Naive B cell (primary cell): ENCODE measurements around the gene SEBOX. TPM values are rescaled to one million over a fixed set of nuclear protein-coding genes. Genes with fewer than 3 reads are reported as not detected.
"Not testable (repeated sequence)": the region's sequence is repeated elsewhere in the genome, so short reads cannot be mapped to it uniquely, and the experiment has no call there.

Source experiments
- ATAC-seq, 2 donors: fragments of 150-1000 bp; cut with Tn5 transposase; 2 replicates each; pipeline ENCODE4 v1.10.0; 2021; ENCODE audit warnings: low read depth in 2 of 2, mild to moderate bottlenecking in 2 of 2, moderate library complexity in 2 of 2
- DNase-seq: peaks from one replicate; pipeline ENCODE4 v3.0.0; 2022
- H3K27ac Mint-ChIP-seq, 6 donors: one replicate each; pipeline ENCODE4 v1.8.0; 2020 to 2022; ENCODE audit warnings: mild to moderate bottlenecking in 6 of 6, mixed read lengths in 6 of 6, moderate library complexity in 5 of 6, inconsistent platforms in 2 of 6
- H3K27me3 Mint-ChIP-seq, 3 donors: one replicate each; pipeline ENCODE4 v1.8.0; 2021 to 2022; ENCODE audit warnings: mixed read lengths in 3 of 3, mild to moderate bottlenecking in 1 of 3
- H3K36me3 Mint-ChIP-seq, 2 donors: one replicate each; pipeline ENCODE4 v1.8.0; 2020 to 2022; ENCODE audit warnings: mixed read lengths in 2 of 2, inconsistent platforms in 1 of 2, mild to moderate bottlenecking in 1 of 2
- H3K4me1 Mint-ChIP-seq, 3 donors: one replicate each; pipeline ENCODE4 v1.8.0; 2020 to 2022; ENCODE audit warnings: mixed read lengths in 3 of 3, inconsistent platforms in 1 of 3, mild to moderate bottlenecking in 1 of 3, moderate library complexity in 1 of 3
- H3K4me3 Mint-ChIP-seq, 8 donors: one replicate each; pipeline ENCODE4 v1.8.0; 2020 to 2022; ENCODE audit warnings: mild to moderate bottlenecking in 8 of 8, mixed read lengths in 8 of 8, moderate library complexity in 8 of 8, inconsistent platforms in 2 of 8
- H3K9me3 Mint-ChIP-seq, 7 donors: one replicate each; pipeline ENCODE4 v1.8.0; 2020 to 2022; ENCODE audit warnings: mixed read lengths in 7 of 7, mild to moderate bottlenecking in 5 of 7, inconsistent platforms in 2 of 7, moderate library complexity in 1 of 7
- polyA plus RNA-seq, 6 donors: library from polyadenylated mRNA; unstranded; fragments of 300-500 nt; fragmentation: Illumina TruSeq; gene quantifications; one replicate each; pipeline ENCODE4 v1.2.3, GENCODE V29; 2021; ENCODE audit warnings: low read depth in 6 of 6

The SEBOX gene
- polyA plus RNA-seq, 6 donors from 2014 or later = not detected

DNA sequence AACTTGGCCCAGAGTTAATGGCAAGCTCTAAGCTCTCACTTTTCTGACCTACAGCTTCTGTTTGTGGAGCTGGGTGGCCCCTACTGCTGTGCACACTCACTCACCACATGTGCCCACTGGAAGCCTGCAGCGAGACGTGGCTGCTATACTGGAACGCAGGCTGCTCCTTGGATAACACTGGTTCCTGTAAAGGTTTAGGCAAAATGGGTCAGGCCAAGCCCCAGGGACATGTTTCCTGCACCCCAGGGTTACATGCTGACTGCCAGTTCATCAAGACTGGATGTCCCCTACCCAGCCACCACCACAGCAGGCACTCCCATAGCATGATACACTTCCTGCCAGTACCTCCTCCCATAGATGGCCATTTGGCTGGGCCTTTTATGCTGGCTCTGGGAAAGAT lies 16.0 kb downstream of the SEBOX start:
- H3K4me3 Mint-ChIP-seq = no peak overlapping the region
- peaks cover 0 to 4% (median 2%) of the 10 kb centered on the region in 3 donors for H3K4me1 Mint-ChIP-seq
- DNase-seq = no peak
- peak overlapping the region in 1 of 6 donors; percentile 3 for H3K27ac Mint-ChIP-seq
- ATAC-seq = no peak
- H3K9me3 Mint-ChIP-seq = no peaks in the 10 kb centered on the region
- H3K27me3 Mint-ChIP-seq = no peaks in the 10 kb centered on the region
- H3K36me3 Mint-ChIP-seq = peaks cover 0 to 4% of the 10 kb centered on the region in 2 donors

DNA sequence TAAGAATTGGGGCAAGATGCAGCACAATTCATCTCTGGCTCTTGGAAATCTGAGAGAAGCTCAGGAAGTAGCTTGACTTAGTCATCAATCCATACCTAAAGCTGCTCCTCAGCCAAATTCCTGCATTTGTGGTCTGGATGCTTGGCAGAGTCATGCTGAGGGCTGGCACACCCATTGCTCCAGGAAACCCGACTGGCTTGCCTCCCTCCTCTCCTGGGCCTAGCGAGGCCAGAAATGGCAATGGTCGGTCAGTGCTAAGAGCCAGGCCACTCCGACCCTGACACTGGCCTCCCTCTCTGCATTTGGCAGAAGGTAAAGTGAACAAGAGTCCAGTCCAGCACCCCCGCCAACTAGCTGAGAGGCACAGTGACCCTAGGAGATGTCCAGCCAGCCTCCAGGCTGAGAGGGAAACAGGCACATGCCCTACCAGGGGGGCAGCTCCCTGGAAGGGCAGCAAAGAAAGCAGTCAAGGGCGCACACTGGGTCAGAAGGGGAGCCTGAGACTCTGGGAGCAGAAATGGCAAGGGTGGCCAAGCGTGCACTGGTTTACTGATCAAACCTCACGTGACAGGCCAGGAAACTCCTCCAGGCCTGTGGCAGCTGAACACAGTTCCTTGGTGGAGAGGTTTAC lies 17.6 kb downstream of the SEBOX start:
- ATAC-seq = no peak
- H3K9me3 Mint-ChIP-seq = no peaks in the 10 kb centered on the region
- H3K27me3 Mint-ChIP-seq = no peaks in the 10 kb centered on the region
- H3K36me3 Mint-ChIP-seq = peaks cover 0 to 4% of the 10 kb centered on the region in 2 donors
- H3K27ac Mint-ChIP-seq = peak overlapping the region in 1 of 6 donors; percentile 9
- H3K4me3 Mint-ChIP-seq = no peak overlapping the region
- no peak for DNase-seq
- peaks cover 0 to 4% (median 2%) of the 10 kb centered on the region in 3 donors for H3K4me1 Mint-ChIP-seq

DNA sequence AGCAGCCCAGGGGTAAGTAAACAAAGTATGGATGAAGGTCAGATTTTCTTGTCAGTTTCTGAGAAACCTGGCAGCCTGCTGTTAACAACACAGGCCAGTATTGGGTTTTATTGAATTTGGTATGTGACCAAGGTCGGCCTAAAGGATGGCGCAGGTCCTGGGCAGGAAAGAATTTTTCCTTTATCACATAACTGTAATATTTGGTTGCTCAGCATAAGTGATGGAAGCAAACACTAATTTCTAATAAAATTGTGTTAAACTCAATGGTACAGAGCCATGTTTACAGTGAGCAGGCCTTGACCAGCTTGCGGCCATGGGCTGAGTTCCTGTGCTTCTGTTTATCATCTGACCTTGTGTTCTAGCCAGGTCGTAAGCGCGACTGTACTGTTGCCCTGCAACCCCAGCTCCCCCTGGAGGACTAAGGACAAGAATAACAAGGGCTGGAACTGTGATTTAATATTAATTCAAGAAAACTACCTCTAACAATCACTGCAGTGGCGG lies 18.2 kb downstream of the SEBOX start:
- Mint-ChIP-seq H3K27me3 (no peaks in the 10 kb centered on the region), H3K4me1 (peaks cover 0 to 4% (median 2%) of the 10 kb centered on the region in 3 donors), H3K4me3 (no peak overlapping the region), H3K36me3 (peaks cover 0 to 4% of the 10 kb centered on the region in 2 donors), H3K9me3 (no peaks in the 10 kb centered on the region), H3K27ac (peak overlapping the region in 1 of 6 donors; percentile 9)
- no peak for DNase-seq
- no peak for ATAC-seq

DNA sequence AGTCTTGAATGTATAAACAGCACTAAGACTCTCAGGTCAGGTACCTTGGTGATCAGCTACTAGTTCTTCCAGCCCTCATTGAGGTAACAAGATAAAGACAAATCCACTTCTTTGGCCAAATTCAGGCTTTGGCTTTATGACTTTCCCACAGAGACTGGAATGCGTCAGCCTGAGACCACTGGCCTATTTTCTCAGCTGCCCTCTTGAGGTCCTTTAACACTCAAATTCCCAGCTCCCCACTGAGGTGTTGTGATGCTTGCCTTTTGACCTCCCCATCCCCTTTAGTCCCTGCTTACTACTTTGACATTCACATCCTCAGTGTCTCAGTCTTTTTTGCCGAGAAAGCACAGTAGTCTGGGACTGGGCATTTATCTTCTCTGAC lies 18.8 kb downstream of the SEBOX start:
- DNase-seq = no peak
- H3K9me3 Mint-ChIP-seq = no peaks in the 10 kb centered on the region
- peaks cover 0 to 4% of the 10 kb centered on the region in 2 donors for H3K36me3 Mint-ChIP-seq
- no peaks in the 10 kb centered on the region for H3K27me3 Mint-ChIP-seq
- no peak for ATAC-seq
- H3K4me3 Mint-ChIP-seq = no peak overlapping the region
- peak overlapping the region in 2 of 6 donors; percentile 9 to 20 for H3K27ac Mint-ChIP-seq
- H3K4me1 Mint-ChIP-seq = peaks cover 0 to 4% (median 2%) of the 10 kb centered on the region in 3 donors

DNA sequence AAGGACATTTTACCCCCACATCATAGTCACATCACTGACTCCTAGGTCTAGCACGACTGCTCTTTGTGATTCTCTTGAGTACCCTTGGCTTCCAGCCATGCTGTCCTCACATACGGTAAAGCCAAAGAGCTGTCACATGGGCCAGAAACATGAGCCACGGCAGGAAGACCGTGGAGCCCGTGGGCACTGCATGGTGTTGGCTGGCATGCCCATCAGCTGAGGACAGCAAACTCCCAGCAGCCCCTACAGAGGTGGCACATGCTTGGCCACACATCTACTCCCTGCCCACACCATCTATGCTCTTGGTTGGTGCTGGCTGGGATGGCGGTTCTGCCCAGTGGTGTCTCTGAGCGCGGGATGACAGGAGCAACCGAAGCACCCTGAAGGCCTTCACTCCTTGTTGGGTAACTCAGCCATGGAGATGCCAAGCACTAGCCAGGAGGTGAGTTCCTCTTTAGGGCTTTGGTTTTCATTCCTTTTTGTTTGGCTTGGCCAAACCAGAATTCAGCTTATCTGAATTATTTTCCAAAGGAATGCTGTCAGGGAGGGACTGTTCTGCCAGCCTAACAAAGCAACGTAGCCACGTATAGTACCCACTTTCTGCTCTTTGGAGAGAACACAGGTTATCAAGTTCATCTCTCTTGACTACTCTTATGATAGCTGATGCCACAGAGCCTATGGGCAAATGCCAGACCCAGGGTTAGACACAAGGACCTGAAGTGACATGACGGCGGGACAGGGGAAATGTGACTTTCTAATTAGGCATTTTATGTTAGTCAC lies 19.4 kb downstream of the SEBOX start:
- Mint-ChIP-seq H3K27me3 (no peaks in the 10 kb centered on the region), H3K36me3 (peaks cover 0 to 4% of the 10 kb centered on the region in 2 donors), H3K4me1 (peaks cover 0 to 2% (median 0%) of the 10 kb centered on the region in 3 donors), H3K4me3 (no peak overlapping the region), H3K9me3 (no peaks in the 10 kb centered on the region), H3K27ac (peak overlapping the region in 1 of 6 donors; percentile 47)
- DNase-seq (no peak), ATAC-seq (no peak)

DNA sequence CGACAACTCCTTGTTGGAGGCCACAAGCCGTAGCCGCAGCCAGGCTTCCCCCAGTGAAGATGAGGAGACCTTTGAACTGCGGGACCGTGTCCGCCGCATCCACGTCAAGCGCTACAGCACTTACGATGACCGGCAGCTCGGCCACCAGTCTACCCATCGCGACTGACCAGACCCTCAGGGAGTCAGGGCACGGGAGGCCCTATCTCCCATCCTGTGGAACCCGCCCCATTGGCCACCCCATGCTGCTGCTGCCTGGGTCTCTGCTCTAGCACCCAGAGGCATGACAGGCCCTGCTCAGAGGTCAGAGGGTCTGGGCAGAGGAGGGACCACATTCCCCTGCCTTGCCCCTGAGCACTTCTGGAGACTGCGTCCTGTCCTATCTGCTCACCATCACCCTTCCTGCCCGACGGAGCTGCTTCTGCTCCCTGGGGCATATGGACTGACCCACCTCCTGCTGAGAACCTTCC lies 20.5 kb downstream of the SEBOX start:
- ATAC-seq (no peak), DNase-seq (no peak)
- H3K27me3 Mint-ChIP-seq = no peaks in the 10 kb centered on the region
- peak overlapping the region in 1 of 6 donors; percentile 50 for H3K27ac Mint-ChIP-seq
- no peak overlapping the region for H3K4me3 Mint-ChIP-seq
- H3K4me1 Mint-ChIP-seq = peaks cover 0 to under 1% (median 0%) of the 10 kb centered on the region in 3 donors
- no peaks in the 10 kb centered on the region for H3K36me3 Mint-ChIP-seq
- no peaks in the 10 kb centered on the region for H3K9me3 Mint-ChIP-seq

DNA sequence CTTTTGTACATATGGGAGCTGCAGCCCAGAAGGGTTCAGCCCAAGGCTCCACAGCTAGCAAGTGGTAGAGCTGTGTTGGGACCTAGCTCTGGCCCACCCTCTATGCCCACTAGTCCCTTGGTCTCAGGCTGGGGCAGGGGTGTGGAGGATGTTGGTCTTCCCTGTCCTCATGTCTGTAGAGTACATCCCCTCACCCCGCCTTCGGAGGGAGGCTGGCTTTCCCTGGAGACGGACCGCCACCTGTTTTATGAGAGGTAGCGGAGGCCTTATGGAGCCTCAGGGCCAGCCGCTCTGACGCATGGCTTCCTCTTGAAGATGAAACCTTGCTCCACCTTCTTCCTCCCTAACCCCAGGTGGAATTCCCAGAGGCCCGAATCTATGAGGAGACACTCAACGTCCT lies 21.0 kb downstream of the SEBOX start:
- H3K27ac Mint-ChIP-seq = peak overlapping the region in 1 of 6 donors; percentile 50

DNA sequence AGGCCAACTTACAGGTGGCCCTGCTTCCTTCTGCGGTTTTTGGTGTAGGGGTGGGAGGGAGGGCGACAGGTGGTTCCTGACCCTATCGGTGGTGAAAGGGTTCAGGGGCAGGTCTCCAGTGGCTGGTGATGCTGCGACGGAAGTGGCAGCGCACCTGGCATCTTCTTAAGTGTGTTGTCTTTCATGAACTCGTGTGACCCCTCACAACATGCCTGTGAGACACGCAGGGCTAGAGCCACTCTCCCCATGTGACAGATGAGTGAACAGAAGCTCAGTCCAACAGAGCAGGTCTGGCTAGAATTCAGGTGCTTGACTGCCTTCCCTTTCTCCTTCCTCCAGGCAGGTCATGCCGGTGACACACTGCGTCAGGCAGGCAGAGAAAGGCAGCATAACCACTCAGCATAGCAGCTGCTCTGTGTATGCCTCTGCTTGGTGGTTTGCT lies 21.5 kb downstream of the SEBOX start:
- no peaks in the 10 kb centered on the region for H3K27me3 Mint-ChIP-seq
- no peaks in the 10 kb centered on the region for H3K9me3 Mint-ChIP-seq
- no peak overlapping the region for H3K27ac Mint-ChIP-seq

More for the DNA sequence above, 21.0 kb downstream of the SEBOX start:
- H3K9me3 Mint-ChIP-seq = no peaks in the 10 kb centered on the region
- H3K4me3 Mint-ChIP-seq = no peak overlapping the region
- ATAC-seq (no peak), DNase-seq (no peak)
- no peaks in the 10 kb centered on the region for H3K27me3 Mint-ChIP-seq
- H3K36me3 Mint-ChIP-seq = no peaks in the 10 kb centered on the region
- peaks cover 0 to 4% (median 0%) of the 10 kb centered on the region in 3 donors for H3K4me1 Mint-ChIP-seq

DNA sequence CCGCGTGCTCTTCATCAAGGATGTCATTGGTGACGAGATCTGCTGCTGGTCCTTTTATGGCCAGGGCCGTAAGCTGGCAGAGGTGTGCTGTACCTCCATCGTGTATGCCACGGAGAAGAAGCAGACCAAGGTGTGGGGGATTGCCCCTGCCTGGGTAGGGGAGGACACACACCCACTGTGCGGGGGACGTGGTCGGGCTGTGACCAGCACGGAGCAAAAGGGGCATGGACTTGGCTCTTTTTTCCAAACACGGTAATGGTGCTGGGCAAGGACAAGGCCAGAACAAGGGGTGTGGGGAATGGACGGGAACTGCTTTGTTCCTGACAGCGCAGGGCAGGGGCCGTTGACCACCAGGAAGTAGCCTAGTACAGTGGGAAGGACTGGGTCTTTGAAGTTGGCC lies 22.7 kb downstream of the SEBOX start:
- Mint-ChIP-seq H3K36me3 (no peaks in the 10 kb centered on the region), H3K27me3 (no peaks in the 10 kb centered on the region), H3K27ac (peak overlapping the region in 2 of 6 donors; percentile 47 to 76)

More for the DNA sequence above, 21.5 kb downstream of the SEBOX start:
- ATAC-seq (no peak), DNase-seq (no peak)
- H3K4me1 Mint-ChIP-seq = peaks cover under 1 to 6% (median 2%) of the 10 kb centered on the region in 3 donors
- H3K36me3 Mint-ChIP-seq = no peaks in the 10 kb centered on the region
- H3K4me3 Mint-ChIP-seq = peak overlapping the region in 1 of 8 donors; percentile 42

DNA sequence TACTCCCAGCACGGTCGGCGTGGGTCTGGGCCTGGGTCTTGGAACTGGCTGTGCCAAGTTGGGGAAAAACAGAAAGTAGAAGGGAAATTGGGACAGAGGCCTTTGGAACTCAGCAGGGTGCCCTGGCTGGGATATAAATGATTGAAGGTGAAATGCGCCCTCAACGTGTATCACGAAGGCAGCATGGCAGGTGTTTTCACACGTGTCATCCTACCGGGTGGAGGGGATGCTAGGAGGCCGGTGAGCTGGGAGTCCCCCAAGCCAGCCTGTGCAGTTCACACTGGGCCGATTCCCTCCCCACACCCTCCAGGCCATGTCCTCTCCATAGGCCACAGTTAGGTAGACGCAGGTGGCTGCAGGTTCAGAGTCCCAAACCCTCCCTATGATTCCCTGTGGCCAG lies 23.5 kb downstream of the SEBOX start:
- no peak overlapping the region for H3K4me3 Mint-ChIP-seq
- H3K4me1 Mint-ChIP-seq = peaks cover 16 to 22% (median 22%) of the 10 kb centered on the region in 3 donors
- no peaks in the 10 kb centered on the region for H3K36me3 Mint-ChIP-seq
- H3K27ac Mint-ChIP-seq = peak overlapping the region in 1 of 6 donors; percentile 47
- ATAC-seq (no peak), DNase-seq (no peak)
- no peaks in the 10 kb centered on the region for H3K9me3 Mint-ChIP-seq
- H3K27me3 Mint-ChIP-seq = no peaks in the 10 kb centered on the region

More for the DNA sequence above, 22.7 kb downstream of the SEBOX start:
- peaks cover 10 to 15% (median 14%) of the 10 kb centered on the region in 3 donors for H3K4me1 Mint-ChIP-seq
- DNase-seq (no peak), ATAC-seq (no peak)
- no peaks in the 10 kb centered on the region for H3K9me3 Mint-ChIP-seq
- no peak overlapping the region for H3K4me3 Mint-ChIP-seq

DNA sequence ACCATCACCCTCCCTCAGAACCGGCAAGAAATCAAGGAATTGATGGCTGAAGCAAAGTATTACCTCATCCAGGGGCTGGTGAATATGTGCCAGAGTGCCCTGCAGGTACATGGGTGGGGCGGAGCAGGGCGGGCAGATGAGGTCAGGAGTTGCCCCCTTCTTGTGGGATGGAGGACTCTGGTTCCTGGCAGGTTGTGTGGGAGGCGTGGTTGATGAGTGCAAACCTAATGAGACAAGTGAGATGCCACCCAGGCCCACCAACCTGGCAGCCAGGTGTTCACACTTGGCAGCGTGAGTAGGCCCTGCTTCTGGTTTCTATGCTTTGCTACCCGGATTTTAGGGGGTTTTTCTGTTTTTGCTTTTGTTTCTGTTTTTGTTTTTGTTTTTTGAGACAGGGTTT lies 24.6 kb downstream of the SEBOX start:
- H3K27me3 Mint-ChIP-seq = no peaks in the 10 kb centered on the region
- no peaks in the 10 kb centered on the region for H3K36me3 Mint-ChIP-seq
- no peak overlapping the region for H3K27ac Mint-ChIP-seq
- peaks cover 22 to 33% (median 30%) of the 10 kb centered on the region in 3 donors for H3K4me1 Mint-ChIP-seq
- no peaks in the 10 kb centered on the region for H3K9me3 Mint-ChIP-seq
- no peak for ATAC-seq
- no peak overlapping the region for H3K4me3 Mint-ChIP-seq
- DNase-seq = no peak

DNA sequence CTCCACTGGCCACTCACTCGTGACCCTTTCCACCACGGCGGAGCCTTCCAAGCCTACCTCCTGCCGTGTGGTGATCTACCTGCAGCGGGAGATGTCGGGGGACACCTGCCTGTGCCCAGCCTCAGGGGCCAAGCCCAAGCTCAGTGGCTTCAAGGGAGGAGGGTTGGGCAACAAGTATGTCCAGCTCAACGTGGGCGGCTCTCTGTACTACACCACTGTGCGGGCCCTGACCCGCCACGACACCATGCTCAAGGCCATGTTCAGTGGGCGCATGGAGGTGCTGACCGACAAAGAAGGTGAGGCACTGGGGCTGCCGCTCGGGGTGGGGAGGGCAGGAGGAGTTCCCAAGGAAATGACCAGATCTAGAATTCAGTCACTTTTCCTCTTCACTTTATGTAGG lies 25.6 kb downstream of the SEBOX start:
- H3K27ac Mint-ChIP-seq = no peak overlapping the region
- ATAC-seq (no peak), DNase-seq (no peak)
- H3K4me3 Mint-ChIP-seq = peak overlapping the region in 2 of 8 donors; percentile 18 to 20
- H3K36me3 Mint-ChIP-seq = no peaks in the 10 kb centered on the region
- H3K9me3 Mint-ChIP-seq = no peaks in the 10 kb centered on the region
- H3K27me3 Mint-ChIP-seq = no peaks in the 10 kb centered on the region
- H3K4me1 Mint-ChIP-seq = peaks cover 28 to 42% (median 40%) of the 10 kb centered on the region in 3 donors

DNA sequence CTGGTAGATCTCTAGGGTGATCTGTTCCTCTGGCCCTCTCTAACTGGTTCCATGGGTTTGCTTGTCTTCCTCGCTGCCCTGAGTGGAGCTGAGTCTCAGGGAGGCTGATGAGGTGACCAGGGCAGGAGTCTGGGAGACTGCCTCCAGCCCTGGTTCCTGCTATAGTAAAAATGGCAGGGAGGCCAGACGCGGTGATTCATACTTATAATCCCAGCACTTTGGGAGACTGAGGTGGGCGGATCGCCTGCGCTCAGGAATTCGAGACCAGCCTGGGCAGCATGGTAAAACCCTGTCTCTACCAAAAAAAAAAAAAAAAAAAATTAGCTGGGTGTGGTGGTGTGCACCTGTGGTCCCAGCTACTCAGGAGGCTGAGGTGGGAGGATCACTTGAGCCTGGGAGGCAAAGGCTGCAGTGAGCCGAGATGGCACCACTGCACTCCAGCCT lies 26.2 kb downstream of the SEBOX start:
- H3K4me3 Mint-ChIP-seq = peak overlapping the region in 1 of 8 donors; percentile 92
- peaks cover 34 to 49% (median 46%) of the 10 kb centered on the region in 3 donors for H3K4me1 Mint-ChIP-seq
- not testable (repeated sequence) for DNase-seq, H3K36me3 Mint-ChIP-seq, H3K9me3 Mint-ChIP-seq, H3K27me3 Mint-ChIP-seq, ATAC-seq
- peak overlapping the region in 2 of 6 donors; percentile 29 to 44 for H3K27ac Mint-ChIP-seq
